NCI-H446 treated with DMSO at 0.1 percent for 48 hours (cell line): ENCODE results near the gene BEND7.
"Not testable (repeated sequence)": the region's sequence is repeated elsewhere in the genome, so short reads cannot be mapped to it uniquely, and the experiment has no call there.

Experiments
- DNase-seq: peaks from one replicate; lab custom pipeline; 2025; lab: John Stamatoyannopoulos, UW

Gene BEND7

DNA sequence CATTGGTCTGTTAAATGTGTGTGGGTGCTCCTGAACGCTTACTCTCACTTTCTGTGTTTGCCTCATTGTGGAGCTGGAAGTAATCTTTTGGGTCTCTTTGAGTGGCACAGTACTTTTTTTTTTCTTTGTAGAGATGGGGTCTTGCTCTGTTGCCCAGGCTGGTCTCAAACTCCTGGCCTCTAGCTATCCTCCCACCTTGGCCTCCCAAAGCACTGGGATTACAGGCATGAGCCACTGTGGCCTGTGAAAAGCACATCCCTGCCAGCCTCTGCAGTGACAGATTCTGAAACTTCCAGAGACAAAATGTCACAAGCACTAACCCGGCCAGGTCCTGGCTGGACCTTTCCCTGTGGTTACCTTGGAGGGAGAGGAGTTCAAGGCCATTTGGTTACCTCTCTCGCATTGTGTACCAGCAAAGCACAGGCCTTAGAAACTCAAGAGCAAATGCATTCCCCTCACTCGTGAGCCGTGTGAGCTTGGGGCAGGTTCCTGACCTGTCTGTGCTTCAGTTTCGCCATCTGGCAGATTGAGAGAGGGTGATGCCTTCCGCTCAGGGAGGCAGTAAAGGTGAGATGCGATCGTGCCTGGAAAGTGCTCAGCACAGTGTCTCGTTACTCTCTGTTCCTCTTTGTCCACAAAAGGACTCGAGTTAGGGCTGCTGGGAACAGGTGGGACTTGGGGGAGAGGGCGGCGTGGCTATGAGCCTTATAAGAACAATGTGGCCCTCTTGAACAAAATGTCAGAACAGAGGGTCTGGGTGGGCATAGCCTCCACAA lies 108.1 kb downstream of the BEND7 start:
- no peak for DNase-seq

DNA sequence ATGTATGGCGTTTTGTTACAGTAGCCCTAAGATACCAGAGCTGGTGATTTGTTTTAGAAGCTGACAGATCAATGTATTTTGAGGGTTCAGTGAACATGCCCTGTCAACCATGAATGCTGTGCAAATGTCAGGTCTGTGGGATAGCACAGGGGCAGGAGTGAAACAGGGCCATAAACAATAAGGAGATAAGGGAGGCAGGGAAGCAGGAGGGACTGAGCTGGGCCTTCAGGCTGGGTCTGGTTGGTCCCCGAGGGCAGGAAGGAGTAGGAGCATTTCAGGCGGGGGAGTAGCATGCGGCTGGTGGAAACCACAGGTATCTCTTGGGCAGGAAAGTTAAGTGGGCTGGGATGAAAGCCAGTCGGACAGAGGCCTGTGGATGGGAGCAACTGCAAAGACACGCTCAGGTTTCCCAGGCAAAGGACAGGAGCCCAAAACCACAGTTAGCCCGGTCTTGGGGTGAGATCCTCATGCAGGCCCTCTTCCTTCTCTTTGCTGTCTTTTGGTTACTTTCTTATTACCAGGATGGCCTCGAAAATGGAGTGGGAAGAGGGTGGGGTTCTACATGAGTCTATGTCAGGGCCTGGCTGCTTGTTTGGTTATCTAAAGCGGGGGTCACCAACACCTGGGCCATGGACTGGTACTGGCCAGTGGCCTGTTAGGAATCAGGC lies 111.2 kb downstream of the BEND7 start:
- DNase-seq = no peak

DNA sequence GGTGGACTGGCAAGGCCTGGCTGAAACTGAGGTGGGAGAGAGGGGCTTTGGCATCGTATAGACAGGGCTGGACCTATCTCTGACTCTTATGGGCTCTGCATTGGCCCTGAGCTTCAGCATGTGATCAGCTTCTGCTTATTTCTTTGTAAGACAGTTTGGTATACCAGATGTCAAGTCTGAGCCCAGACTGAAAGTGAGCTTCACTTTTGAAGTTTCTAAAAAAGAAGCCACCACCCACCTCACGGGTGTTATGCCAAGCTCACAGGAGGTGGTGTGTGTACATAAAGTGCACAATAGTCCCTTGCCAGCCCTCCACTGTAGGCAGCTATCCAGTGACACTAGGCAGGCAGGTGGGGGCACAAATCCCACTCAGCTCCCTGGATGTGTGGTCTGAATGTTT lies 112.1 kb downstream of the BEND7 start:
- DNase-seq = no peak

DNA sequence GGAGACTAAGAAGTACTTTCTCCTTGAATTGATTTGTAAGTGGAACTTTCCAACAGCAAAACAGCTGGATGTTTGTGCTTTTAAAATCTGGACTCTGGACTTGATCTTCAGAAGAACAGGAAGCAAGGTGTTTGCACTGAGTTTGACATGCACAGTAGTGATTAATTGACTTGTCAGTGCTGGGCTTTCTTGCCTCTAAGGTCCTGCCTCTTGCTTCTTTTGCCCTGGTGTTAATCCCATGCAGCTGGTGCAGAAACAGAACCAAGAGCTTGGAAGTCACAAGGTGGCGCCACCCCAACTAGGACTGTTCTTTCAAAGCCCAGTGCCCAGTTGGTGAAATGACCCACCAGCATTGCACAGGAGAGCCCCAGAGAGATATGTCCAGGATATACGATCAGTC lies 114.0 kb downstream of the BEND7 start:
- DNase-seq = no peak

DNA sequence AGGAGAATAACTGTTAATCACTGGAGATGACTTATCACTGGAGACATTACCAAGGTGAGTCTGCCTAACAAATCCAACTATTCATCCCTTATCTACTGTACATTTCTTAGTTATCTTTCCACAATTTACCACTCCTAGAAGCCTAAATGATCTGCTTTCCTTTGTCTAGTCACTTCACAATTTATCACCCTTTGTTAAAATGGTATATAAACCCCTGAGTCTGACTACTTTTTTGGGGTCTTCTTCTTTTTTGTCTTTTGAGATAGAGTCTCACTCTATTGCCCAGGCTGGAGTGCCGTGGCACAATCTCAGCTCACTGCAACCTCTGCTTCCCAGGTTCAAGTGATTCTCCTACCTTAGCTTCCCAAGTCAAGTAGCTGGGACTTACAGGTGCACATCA lies 114.7 kb downstream of the BEND7 start:
- no peak for DNase-seq

DNA sequence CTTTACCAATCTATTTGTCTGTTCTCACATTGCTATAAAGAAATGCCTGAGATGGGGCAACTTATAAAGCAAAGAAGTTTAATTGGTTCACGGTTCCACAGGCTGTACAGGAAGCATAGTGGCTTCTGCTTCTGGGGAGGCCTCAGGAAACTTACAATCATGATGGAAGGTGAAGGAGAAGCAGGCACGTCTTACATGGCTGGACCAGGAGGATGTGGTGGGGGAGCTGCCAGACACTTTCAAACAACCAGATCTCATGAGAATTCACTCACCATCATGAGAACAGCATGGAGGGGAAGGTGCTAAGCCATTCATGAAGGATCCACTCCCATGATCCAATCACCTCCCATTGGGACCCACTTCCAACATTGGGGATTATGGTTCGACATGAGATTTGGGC lies 115.9 kb downstream of the BEND7 start:
- no peak for DNase-seq

DNA sequence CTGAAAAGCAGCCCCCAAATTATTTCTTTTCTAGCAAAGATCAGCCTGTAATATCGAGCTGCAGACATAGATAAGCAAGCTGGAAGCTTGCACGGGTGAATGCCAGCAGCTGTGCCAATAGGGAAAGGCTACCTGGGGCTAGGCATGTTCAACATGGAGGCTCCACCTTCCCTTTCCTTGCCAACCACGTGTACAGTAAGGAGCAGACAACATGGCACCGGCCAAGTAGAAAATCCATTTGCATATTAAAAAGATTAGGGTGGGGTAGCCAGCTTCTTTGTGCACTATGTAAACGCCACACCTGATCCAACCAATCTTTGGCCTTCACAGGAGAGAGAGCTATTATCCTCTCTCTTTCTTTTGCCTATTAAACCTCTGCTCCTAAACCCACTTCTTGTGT lies 124.0 kb downstream of the BEND7 start:
- no peak for DNase-seq

DNA sequence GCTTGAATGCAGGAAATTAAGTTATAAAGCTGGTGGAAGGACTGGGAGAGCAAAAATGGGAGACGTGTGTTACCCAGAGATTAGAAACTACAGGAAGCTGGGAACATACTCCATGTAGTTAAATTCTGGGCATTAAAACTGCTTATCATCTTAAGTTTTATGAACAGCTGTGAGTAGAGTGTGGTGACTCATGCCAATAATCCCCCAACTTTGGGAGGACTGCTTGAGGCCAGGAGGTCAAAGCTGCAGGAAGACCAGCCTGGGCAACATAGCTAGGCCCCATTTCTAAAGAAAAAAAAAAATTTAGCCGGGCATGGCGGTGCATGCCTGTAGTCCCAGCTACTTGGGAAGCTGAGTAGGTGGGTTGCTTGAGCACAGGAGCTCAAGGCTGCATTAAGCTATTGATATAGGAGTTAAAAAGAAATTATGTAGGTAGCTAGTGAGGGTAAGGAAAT lies 124.5 kb downstream of the BEND7 start:
- no peak for DNase-seq

DNA sequence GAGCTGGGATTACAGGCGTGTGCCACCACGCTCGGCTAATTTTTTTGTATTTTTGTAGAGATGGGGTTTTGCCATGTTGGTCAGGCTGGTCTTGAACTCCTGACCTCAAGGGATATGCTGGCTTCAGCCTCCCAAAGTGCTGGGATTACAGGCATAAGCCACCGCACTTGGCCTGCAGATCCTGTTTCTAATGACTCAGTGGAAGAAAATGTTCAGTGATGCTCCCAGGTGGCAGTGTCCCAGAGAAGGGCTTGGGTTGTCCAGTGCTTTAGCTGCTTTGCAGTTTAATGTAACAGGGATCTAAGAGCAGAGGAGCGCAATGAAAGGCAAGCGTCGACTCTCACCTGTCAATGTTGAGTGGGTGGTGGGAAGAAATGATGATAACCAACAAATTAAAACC lies 125.4 kb downstream of the BEND7 start:
- not testable (repeated sequence) for DNase-seq

DNA sequence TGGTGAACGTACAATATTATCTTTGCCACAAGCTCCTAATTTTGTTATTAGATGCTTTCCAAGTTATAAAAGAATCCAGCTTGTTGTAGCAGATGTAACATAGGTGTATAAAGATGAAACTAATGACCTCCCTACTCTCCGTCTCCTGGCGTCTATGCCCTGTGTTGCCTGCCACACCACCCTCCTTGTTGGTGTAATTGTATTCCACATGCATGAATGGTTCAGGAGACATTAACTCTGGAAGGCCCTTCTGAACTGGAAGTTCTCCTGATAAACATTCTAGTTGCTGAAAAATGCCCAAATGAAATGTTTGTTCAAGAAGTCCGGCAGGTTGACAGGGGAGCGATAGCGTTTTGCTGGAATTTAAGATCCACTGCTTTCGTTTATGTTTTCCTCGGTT lies 126.8 kb downstream of the BEND7 start:
- no peak for DNase-seq

DNA sequence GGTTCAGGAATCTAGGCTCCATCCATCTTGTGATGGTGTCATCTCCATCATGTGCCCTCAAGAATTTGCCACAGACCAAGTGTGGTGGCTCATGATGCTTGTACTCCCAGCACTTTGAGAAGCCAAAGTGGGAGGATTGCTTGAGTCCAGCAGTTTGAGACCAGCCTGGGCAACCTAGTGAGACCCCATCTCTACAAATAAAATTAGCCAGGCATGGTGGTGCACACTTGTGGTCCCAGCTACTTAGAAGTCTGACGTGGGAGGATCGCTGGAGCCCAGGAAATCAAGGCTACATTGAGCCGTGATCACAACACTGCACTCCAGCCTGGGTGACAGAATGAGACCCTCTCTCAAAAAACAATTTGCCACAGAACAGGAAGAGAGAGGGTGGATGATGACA lies 127.7 kb downstream of the BEND7 start:
- no peak for DNase-seq

DNA sequence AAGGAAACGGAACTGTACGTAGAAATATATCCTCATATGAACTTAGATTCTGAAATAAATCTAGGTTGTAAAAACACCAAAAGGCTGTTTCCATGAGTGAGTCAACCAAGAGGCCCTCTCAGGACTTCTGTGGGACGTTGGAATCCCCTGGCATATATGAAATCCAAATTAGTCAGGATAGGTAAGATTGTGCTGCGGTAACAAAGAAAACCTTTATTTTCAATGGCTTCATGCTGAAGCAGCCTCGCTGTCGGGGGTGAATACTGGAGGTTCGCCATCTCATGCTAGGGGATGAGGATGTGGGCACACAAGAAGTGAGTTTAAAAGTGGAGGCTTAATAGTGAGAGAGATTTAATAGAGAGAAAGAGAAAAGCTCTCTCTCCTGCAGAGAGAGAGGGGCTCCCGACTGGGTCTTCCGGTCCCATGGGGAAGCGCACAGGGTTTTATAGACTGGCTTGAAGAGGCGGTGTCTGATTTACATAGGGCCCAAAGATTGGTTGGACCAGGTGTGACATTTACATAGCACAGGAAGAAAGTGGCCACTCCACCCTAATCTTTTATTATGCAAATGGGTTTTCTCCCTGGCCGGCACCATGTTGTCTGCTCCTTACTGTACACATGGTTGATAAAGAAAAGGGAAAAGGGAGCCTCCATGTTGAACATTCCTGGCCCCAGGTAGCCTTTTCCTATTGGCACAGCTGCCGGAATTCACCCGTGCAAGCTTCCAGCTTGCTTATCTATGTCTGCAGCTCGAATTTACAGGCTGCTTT lies 128.4 kb downstream of the BEND7 start:
- no peak for DNase-seq

DNA sequence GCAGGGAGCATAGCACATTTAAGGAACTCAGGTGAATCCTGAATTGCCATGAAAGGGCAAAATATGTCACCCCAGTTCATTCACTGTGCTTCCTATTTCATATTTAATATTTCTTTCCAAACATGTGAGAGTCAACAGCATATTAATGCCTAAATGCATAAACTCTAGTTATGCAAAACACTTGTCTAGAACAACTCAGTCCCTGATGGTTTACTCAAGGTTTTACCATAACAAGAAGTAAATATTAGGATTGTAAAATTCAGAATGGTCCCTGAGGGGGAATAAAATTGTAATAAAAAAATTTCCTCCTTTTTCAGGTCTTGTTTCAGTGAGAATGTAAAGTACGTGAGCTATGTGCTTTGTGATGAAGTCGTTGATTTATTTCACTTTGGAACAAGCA lies 129.1 kb downstream of the BEND7 start:
- DNase-seq = no peak

DNA sequence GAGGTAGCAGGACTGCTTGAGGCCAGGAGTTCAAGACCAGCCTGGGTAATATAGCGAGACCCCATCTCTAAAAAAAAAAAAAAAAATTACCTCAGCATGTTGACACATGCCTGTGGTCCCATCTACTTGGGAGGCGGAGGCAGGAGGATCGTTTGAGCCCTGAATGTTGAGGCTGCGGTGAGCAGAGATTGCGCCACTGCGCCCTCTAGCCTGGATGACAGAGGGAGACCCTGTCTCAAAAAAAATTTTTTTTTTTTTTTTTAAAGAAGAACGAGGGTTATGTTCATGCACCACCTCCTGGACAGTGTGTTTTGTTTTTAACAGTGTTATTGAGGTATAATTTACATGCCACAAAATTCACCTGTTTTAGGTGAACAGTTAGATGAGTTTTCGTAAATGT lies 129.6 kb downstream of the BEND7 start:
- DNase-seq = no peak

DNA sequence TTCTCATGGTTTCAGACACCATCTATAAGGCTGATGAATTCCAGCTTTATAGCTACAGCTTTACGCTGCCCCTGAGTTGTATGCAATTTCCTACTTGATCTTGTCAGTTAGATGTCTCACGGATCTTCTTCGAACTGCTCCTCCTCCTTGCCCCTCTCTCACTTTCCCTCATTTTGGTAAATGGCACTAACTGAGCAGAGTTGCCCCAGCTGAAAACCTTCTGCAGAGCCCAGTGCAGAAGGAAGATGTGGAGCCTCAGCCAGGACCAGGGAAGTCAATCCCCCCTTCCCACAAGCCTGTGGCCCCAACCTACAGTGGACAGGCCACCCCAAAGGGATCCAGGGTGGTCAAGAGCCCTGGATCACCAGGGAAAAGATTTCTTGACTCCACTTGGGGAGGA lies 131.8 kb downstream of the BEND7 start:
- no peak for DNase-seq

DNA sequence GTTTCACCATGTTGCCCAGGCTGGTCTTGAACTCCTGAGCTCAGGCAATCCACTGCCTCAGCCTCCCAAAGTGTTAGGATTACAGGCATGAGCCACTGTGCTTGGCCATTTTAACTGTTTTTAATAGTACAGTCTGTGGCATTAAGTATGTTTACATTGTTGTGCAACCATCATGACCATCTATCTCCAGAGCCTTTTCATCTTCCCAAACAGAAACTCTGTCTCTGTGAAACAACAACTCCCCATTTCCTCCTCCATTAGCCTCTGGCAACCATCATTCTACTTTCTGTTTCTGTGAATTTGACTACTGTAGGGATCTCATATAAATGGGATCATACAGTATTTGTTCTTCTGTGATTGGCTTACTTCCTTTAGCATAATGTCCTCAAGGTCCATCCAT lies 132.4 kb downstream of the BEND7 start:
- no peak for DNase-seq

DNA sequence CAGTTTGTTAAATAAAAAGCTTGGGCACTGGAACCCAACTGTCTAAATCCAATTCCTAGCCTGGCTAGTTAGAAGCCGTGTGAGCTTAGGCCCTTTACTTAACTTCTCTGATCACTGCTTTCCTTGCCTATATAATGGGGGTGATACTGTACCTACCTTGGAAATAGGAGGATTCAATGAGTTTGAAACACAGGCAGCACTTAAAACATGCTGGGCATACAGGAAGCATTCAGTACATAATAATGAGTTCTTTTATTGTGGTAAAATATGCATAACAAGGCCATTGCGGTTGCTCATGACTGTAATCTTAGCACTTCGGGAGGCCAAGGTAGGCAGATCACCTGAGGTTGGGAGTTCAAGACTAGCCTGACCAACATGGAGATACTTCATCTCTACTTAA lies 133.3 kb downstream of the BEND7 start:
- DNase-seq = no peak

DNA sequence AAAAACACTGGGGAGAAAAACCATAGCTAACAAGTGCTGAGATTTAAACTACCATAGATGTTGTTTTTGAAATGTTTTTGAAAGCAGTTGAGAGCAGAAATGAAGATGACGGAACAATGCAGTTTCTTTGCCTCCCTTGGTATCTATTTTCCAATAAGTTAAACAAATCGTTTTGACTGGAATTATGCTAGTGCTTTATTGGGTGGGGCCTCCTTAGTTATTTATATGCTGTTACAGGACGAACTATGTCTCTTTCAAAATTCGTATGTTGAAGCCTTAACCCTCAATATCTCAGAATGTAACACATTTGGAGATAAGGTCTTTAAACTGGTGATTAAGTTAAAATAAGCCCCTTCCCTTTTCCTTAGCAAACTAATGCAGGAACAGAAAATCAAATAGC lies 135.2 kb downstream of the BEND7 start:
- no peak for DNase-seq

DNA sequence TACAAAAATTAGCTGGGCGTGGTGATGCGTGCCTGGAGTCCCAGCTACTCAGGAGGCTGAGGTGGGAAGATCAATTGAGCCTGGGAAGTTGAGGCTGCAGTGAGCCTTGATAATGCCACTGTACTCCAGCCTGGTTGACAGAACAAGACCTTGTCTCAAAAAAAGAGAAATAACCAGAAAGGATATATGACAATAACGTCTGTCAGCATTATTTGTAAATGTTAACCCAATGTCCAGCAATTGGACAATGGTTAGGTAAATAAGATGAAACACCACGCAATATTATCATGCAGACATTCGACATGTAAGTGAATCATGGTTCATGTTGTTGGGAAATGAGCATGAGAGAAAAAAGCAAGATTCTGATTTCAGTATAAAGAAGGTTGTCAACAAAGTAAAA lies 136.1 kb downstream of the BEND7 start:
- no peak for DNase-seq
